Fibroblast of mammary gland (primary cell): ENCODE data around the gene FAT1.

Source experiments
- DNase-seq: peaks from one replicate; pipeline ENCODE4 v3.0.0-alpha.2; 2010; ENCODE audit warnings: low read depth
- H3K4me3 ChIP-seq: 2 replicates; pipeline ENCODE4 v1.5.1; 2011; ENCODE audit warnings: low read depth, mild to moderate bottlenecking, low read length, moderate library complexity; ENCODE audit not compliant: control insufficient read depth
- CTCF ChIP-seq: conservative IDR thresholded peaks from 2 replicates; pipeline ENCODE4 v1.5.1; 2011; ENCODE audit warnings: low read depth, low read length, inconsistent platforms; ENCODE audit not compliant: control insufficient read depth, insufficient read depth

Gene FAT1

GRCh38 chr4:186651624-186652023, 72.0 kb downstream of the FAT1 start:
- no peak for DNase-seq
- no peak for TF ChIP-seq CTCF
- no peak overlapping the region for H3K4me3 ChIP-seq

GRCh38 chr4:186651181-186651603, 72.5 kb downstream of the FAT1 start:
- H3K4me3 ChIP-seq, result no peak overlapping the region
- DNase-seq, result no peak
- TF ChIP-seq CTCF, result no peak

GRCh38 chr4:186650401-186651180, 73.1 kb downstream of the FAT1 start:
- no peak overlapping the region for H3K4me3 ChIP-seq
- no peak for TF ChIP-seq CTCF
- no peak for DNase-seq

GRCh38 chr4:186647821-186648220, 75.8 kb downstream of the FAT1 start:
- DNase-seq, result no peak
- no peak overlapping the region for H3K4me3 ChIP-seq
- TF ChIP-seq CTCF, result no peak

GRCh38 chr4:186644737-186645261, 78.9 kb downstream of the FAT1 start:
- no peak for TF ChIP-seq CTCF
- DNase-seq, result peak; percentile 41
- no peak overlapping the region for H3K4me3 ChIP-seq

GRCh38 chr4:186644311-186644638, 79.4 kb downstream of the FAT1 start:
- DNase-seq, result no peak
- no peak for TF ChIP-seq CTCF
- no peak overlapping the region for H3K4me3 ChIP-seq
